ENCODE data around the gene SCNN1G. TPM values are rescaled to one million over a fixed set of nuclear protein-coding genes. Genes with fewer than 3 reads are reported as not detected.
"Not testable (repeated sequence)": the region's sequence is repeated elsewhere in the genome, so short reads cannot be mapped to it uniquely, and the experiment has no call there.

Gene SCNN1G
- total RNA-seq, 1 experiment from 2014 or later: 1.3 TPM

- TF ChIP-seq ATF2 (CRISPR knock-in tag; IDR thresholded peaks at IDR 0.05; ENCODE audit: borderline replicate concordance, low read depth) (no peak), ZMAT4 (CRISPR knock-in tag; IDR thresholded peaks at IDR 0.05) (no peak), OVOL2 (CRISPR knock-in tag; IDR thresholded peaks at IDR 0.05; ENCODE audit: borderline replicate concordance) (no peak), NR2C2 (CRISPR knock-in tag; IDR thresholded peaks at IDR 0.05) (no peak), JUN (CRISPR knock-in tag; IDR thresholded peaks at IDR 0.05) (no peak), KAT7 (CRISPR knock-in tag; IDR thresholded peaks at IDR 0.05; ENCODE audit: borderline replicate concordance) (no peak)
- TF ChIP-seq, protein P1, sequence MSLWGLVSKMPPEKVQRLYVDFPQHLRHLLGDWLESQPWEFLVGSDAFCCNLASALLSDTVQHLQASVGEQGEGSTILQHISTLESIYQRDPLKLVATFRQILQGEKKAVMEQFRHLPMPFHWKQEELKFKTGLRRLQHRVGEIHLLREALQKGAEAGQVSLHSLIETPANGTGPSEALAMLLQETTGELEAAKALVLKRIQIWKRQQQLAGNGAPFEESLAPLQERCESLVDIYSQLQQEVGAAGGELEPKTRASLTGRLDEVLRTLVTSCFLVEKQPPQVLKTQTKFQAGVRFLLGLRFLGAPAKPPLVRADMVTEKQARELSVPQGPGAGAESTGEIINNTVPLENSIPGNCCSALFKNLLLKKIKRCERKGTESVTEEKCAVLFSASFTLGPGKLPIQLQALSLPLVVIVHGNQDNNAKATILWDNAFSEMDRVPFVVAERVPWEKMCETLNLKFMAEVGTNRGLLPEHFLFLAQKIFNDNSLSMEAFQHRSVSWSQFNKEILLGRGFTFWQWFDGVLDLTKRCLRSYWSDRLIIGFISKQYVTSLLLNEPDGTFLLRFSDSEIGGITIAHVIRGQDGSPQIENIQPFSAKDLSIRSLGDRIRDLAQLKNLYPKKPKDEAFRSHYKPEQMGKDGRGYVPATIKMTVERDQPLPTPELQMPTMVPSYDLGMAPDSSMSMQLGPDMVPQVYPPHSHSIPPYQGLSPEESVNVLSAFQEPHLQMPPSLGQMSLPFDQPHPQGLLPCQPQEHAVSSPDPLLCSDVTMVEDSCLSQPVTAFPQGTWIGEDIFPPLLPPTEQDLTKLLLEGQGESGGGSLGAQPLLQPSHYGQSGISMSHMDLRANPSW (CRISPR knock-in tag; conservative IDR thresholded peaks at IDR 0.05; ENCODE audit: low read depth): no peak
- TF ChIP-seq, protein P2, sequence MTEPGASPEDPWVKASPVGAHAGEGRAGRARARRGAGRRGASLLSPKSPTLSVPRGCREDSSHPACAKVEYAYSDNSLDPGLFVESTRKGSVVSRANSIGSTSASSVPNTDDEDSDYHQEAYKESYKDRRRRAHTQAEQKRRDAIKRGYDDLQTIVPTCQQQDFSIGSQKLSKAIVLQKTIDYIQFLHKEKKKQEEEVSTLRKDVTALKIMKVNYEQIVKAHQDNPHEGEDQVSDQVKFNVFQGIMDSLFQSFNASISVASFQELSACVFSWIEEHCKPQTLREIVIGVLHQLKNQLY (CRISPR knock-in tag; IDR thresholded peaks at IDR 0.05): no peak
Measured at GRCh38 chr16:23252310-23252709, 69.8 kb downstream of the SCNN1G start (continued).

- H3K36me3 Mint-ChIP-seq; H3K27me3 Mint-ChIP-seq (ENCODE audit: low read depth); H3K27ac Mint-ChIP-seq; DNase-seq (ENCODE audit: low spot score); H3K4me3 Mint-ChIP-seq; H3K4me1 Mint-ChIP-seq; POLR2A ChIA-PET; ATAC-seq: not testable (repeated sequence)
- TF ChIP-seq HMGA2 (CRISPR knock-in tag; IDR thresholded peaks at IDR 0.05): peak; percentile 93; the same call in 1 of the 2 replicates
- CTCF ChIA-PET: interaction anchor here (1.0 kb wide), 2 partner anchors 47 to 182 kb away, joined by 3 to 4 read pairs; no protein-coding TSS in a partner anchor
- H3K9me3 Mint-ChIP-seq: peaks cover 24% of the 10 kb centered on the region
Measured at GRCh38 chr16:23253650-23254049, 71.1 kb downstream of the SCNN1G start.

DNA sequence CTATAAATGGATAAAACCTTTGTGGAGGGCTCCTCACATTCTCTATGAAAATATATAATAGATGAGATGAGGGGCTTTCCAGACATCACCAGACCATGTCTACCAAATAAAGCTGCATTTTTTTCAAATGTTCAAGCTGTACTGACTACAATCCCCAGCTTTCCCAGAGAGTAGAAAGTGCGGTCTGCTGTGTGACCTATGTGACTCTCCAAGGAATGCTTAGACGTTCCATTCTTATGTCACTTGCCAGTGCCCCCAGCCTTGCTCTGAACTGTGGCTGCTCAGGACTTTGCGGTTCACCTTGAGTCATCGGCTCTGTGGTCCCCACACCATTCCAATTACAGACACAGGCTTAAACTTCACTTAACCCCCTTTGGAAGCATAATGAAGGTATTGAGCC lies 71.8 kb downstream of the SCNN1G start:
- Mint-ChIP-seq H3K9me3 (peaks cover 24% of the 10 kb centered on the region), H3K4me3 (no peak overlapping the region), H3K36me3 (0 out of 2 replicates have a peak, but pooled peaks cover 5% of the 10 kb centered on the region), H3K4me1 (peaks cover 6% of the 10 kb centered on the region; the same call in 1 of the 2 replicates), H3K27me3 (ENCODE audit: low read depth) (no peaks in the 10 kb centered on the region), H3K27ac (no peak overlapping the region)
- ChIA-PET CTCF (interaction anchor here (1.0 to 1.2 kb wide), 3 partner anchors 48 to 181 kb away, joined by 3 to 4 read pairs (median 4); no protein-coding TSS in a partner anchor), POLR2A (no interaction called here)
- DNase-seq (ENCODE audit: low spot score): no peak
- no peak for ATAC-seq
- TF ChIP-seq SMAD3 (CRISPR knock-in tag; IDR thresholded peaks at IDR 0.05; ENCODE audit: borderline replicate concordance) (no peak), NR3C1 (CRISPR knock-in tag; conservative IDR thresholded peaks at IDR 0.05; ENCODE audit: low read depth) (no peak), HMGA2 (CRISPR knock-in tag; IDR thresholded peaks at IDR 0.05) (no peak), EMX1 (CRISPR knock-in tag; IDR thresholded peaks at IDR 0.05) (no peak), NFYB (CRISPR knock-in tag; conservative IDR thresholded peaks at IDR 0.05; ENCODE audit: low read depth) (no peak), MAX (CRISPR knock-in tag; IDR thresholded peaks at IDR 0.05) (no peak), NR1H2 (CRISPR knock-in tag; IDR thresholded peaks at IDR 0.05) (no peak), IRF1 (CRISPR knock-in tag; IDR thresholded peaks at IDR 0.05) (no peak), CBFB (CRISPR knock-in tag; IDR thresholded peaks at IDR 0.05; ENCODE audit: low read depth) (no peak), ZMAT4 (CRISPR knock-in tag; IDR thresholded peaks at IDR 0.05) (no peak), TP53 (CRISPR knock-in tag; IDR thresholded peaks at IDR 0.05) (no peak), PREB (CRISPR knock-in tag; IDR thresholded peaks at IDR 0.05; ENCODE audit: borderline replicate concordance) (no peak), ZNF396 (CRISPR knock-in tag; IDR thresholded peaks at IDR 0.05; ENCODE audit: borderline replicate concordance) (no peak), IRF2 (CRISPR knock-in tag; IDR thresholded peaks at IDR 0.05; ENCODE audit: borderline replicate concordance, low read depth) (no peak)
- TF ChIP-seq, protein P1 (CRISPR knock-in tag; conservative IDR thresholded peaks at IDR 0.05; ENCODE audit: low read depth): no peak
- TF ChIP-seq, protein P2 (CRISPR knock-in tag; IDR thresholded peaks at IDR 0.05): no peak

Data from WTC11 (cell line).